ENCODE data around the gene DNM1L.

DNA sequence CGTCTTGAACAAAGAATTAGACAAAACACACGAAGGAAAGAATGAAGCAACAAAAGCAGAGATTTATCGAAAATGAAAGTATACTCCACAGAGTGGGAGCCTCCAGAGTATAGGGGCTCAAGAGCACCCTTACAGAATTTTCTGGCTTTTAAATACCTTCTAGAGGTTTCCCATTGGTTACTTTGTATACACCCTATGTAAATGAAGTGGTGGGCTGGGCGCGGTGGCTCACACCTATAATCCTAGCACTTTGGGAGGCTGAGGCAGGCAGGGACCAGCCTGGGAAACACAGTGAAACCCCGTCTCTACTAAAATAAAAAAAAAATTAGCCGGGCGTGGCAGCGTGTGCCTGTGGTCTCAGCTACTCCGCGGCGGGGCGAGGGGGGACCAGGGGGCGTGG is 13.1 kb upstream of the DNM1L start:
- TF ChIP-seq, protein P1, sequence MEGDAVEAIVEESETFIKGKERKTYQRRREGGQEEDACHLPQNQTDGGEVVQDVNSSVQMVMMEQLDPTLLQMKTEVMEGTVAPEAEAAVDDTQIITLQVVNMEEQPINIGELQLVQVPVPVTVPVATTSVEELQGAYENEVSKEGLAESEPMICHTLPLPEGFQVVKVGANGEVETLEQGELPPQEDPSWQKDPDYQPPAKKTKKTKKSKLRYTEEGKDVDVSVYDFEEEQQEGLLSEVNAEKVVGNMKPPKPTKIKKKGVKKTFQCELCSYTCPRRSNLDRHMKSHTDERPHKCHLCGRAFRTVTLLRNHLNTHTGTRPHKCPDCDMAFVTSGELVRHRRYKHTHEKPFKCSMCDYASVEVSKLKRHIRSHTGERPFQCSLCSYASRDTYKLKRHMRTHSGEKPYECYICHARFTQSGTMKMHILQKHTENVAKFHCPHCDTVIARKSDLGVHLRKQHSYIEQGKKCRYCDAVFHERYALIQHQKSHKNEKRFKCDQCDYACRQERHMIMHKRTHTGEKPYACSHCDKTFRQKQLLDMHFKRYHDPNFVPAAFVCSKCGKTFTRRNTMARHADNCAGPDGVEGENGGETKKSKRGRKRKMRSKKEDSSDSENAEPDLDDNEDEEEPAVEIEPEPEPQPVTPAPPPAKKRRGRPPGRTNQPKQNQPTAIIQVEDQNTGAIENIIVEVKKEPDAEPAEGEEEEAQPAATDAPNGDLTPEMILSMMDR (IDR thresholded peaks at IDR 0.05), result no peak
- no peak for TF ChIP-seq POLR2A (IDR thresholded peaks at IDR 0.05)
